Rectal smooth muscle tissue (tissue), 1 donor: ENCODE measurements around the gene PCED1A.

Source experiments
- H3K27ac ChIP-seq: one replicate; pipeline ENCODE4 v1.7.0; 2013; ENCODE audit warnings: low read depth, low read length, inconsistent platforms
- H3K27me3 ChIP-seq: one replicate; pipeline ENCODE4 v1.7.0; 2013; ENCODE audit warnings: low read length; ENCODE audit not compliant: control insufficient read depth, insufficient read depth
- H3K36me3 ChIP-seq: one replicate; pipeline ENCODE4 v1.7.0; 2013; ENCODE audit warnings: low read length; ENCODE audit not compliant: control insufficient read depth, insufficient read depth
- H3K4me1 ChIP-seq: one replicate; pipeline ENCODE4 v1.7.0; 2013; ENCODE audit warnings: low read length; ENCODE audit not compliant: control insufficient read depth, insufficient read depth
- H3K4me3 ChIP-seq: one replicate; pipeline ENCODE4 v1.7.0; 2013; ENCODE audit warnings: low read length
- H3K9ac ChIP-seq: one replicate; pipeline ENCODE4 v1.7.0; 2013; ENCODE audit warnings: low read length

PCED1A gene

DNA sequence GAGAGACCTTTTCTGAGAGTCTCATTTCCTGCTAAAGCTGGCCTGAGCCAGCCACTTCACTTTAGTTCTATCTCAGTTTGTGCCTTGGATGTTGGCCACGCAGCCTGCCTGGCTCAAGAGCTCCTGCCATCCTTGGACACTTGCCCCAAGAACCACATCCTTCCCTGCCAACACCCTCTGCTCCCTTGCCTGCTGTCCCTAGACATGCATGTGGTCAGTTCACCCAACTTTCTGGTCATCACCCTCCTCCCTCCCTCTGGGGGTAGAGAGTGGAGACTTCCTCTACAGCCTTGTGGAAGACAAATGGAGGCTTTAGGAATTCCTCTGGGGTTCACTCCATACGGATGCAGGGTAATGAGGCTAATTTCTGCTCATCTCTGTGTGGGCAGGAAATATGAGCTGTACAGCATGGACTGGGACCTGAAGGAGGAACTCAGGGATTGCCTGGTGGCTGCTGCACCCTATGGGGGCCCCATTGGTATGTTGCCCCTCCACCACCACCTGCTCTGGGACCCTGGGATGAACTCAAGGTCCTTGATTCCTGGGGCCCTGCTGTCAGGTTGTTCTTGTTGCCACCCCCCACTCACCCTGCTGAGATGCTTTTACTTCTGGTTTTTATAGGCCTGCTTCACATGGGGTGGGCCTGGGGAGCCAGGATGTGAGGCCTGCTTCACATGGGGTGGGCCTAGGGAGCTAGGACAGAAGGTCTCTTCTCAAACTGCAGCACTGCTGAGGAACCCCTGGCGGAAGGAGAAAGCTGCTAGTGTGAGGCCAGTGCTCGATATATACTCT is 19.1 kb upstream of the PCED1A start:
- H3K27me3 ChIP-seq = no peaks in the 10 kb centered on the region
- H3K27ac ChIP-seq = no peak overlapping the region
- H3K4me1 ChIP-seq = no peaks in the 10 kb centered on the region
- no peak overlapping the region for H3K4me3 ChIP-seq
- no peak overlapping the region for H3K9ac ChIP-seq
- H3K36me3 ChIP-seq = peaks cover 15% of the 10 kb centered on the region

DNA sequence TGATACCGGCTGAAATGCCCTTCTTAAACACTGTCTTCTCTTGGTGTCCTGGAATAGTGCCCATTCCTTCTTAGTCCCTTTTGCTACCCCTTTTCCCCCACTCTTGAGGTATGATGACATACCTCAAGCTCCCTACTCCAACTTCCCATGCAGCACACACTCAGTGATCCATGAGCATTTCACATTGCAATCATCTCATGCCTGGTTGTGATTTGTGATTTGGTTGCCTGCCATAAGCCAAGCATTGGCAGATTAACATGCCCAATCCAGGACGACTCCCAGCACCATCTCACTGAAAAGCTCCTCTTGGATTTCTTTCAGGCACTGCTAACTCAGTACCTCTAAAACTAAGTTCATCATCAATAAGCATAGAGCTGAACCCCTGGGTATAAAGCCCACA is 18.1 kb upstream of the PCED1A start:
- H3K27me3 ChIP-seq = no peaks in the 10 kb centered on the region

DNA sequence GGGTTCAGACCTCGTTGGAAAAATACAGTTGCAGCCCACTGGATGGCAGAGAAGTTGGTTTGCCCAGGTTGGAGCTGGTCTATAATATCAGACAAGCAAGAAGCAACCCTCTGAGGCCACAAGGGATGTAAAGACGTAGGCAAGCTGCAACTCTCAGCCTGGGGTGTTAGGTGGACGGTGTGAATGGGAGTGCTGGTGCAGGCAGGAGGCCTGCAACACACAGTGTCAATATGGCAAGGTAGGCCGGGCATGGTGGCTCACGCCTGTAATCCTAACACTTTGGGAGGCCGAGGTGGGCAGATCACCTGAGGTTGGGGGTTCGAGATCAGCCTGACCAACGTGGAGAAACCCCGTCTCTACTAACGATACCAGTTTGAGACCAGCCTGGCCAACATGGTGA is 10.6 kb upstream of the PCED1A start:
- Histone ChIP-seq H3K9ac (no peak overlapping the region), H3K27me3 (no peaks in the 10 kb centered on the region), H3K4me3 (no peak overlapping the region), H3K36me3 (no peaks in the 10 kb centered on the region), H3K27ac (no peak overlapping the region), H3K4me1 (no peaks in the 10 kb centered on the region)

More for the DNA sequence above, 18.1 kb upstream of the PCED1A start:
- Histone ChIP-seq H3K36me3 (peaks cover 10% of the 10 kb centered on the region), H3K27ac (no peak overlapping the region), H3K4me1 (no peaks in the 10 kb centered on the region), H3K4me3 (no peak overlapping the region), H3K9ac (no peak overlapping the region)

DNA sequence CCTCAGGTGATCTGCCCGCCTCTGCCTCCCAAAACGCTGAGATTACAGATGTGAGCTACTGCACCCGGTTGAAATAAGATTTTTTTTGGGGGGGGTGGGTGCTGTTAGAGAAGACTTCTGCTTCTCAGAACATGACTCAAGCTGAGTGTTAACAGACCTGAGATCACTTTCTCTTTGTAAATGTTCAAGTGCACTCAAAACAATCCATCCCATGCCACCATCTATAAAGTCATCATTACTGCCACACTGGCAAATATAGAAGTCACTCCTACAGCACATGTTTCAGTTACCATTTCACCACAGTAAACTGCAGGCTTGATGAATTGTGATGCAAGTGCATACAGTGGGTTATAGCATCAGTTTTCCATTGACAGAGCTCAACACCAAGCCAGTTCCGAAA is 9.1 kb upstream of the PCED1A start:
- Histone ChIP-seq H3K27me3 (no peaks in the 10 kb centered on the region), H3K4me1 (no peaks in the 10 kb centered on the region), H3K27ac (no peak overlapping the region), H3K4me3 (no peak overlapping the region), H3K36me3 (no peaks in the 10 kb centered on the region), H3K9ac (no peak overlapping the region)

DNA sequence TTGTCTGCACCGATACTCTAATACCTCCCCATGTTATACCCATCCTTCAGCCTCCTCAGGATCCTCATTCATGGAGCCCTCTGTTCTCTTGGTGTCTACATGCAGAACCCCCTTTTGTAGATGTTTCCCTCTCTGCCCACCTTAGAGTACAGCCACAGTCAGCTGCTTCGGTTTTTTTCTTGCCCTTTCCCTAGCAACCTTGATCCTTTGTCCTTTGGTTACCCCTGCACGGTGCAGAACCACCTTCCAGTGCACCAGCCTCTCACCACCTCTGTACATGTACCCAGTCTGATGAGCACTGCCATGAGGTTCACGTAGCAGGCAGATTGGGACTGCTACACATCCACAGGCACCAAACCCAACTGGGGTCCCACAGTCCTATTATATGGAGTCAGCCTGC is 7.3 kb upstream of the PCED1A start:
- Histone ChIP-seq H3K4me3 (no peak overlapping the region), H3K27ac (no peak overlapping the region), H3K4me1 (no peaks in the 10 kb centered on the region), H3K36me3 (no peaks in the 10 kb centered on the region), H3K27me3 (no peaks in the 10 kb centered on the region), H3K9ac (no peak overlapping the region)

DNA sequence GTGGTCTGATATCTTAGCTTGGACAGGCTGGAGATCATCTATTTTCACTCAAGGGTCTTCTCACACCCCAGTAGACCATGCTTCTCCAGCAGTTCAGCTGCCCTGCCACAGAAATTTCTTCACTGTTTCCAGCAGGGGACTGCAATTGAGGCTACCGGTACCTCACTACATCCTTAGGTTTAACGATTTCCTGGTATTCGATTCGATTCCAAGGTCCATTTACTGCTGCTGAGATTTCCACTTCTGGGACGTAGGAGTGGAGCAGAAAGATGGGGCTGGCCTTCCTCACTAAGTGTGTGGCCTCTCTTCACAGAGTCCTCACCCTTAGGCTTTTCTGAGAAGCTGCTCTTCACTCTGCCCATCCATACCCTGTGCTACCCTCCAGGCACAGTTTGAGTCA is 6.2 kb upstream of the PCED1A start:
- Histone ChIP-seq H3K9ac (no peak overlapping the region), H3K27ac (no peak overlapping the region), H3K27me3 (no peaks in the 10 kb centered on the region), H3K4me3 (no peak overlapping the region), H3K36me3 (no peaks in the 10 kb centered on the region), H3K4me1 (no peaks in the 10 kb centered on the region)

DNA sequence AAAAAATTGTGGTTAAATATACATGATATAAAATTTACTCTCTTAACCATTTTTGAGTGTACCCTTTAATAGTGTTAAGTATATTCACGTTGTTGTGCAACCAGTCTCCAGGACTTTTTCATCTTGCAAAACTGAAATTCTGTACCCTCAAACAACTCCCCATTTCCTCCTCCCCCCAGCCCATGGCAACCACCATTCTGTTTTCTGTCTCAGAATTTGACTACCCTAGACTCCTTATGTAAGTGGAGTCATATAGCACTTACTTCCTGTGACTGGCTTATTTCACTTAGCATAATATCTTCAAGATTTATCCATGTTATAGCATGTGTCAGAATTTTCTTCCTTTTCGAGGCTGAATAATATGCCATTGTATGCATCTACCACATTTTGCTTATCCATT is 5.2 kb upstream of the PCED1A start:
- H3K4me3 ChIP-seq = no peak overlapping the region

DNA sequence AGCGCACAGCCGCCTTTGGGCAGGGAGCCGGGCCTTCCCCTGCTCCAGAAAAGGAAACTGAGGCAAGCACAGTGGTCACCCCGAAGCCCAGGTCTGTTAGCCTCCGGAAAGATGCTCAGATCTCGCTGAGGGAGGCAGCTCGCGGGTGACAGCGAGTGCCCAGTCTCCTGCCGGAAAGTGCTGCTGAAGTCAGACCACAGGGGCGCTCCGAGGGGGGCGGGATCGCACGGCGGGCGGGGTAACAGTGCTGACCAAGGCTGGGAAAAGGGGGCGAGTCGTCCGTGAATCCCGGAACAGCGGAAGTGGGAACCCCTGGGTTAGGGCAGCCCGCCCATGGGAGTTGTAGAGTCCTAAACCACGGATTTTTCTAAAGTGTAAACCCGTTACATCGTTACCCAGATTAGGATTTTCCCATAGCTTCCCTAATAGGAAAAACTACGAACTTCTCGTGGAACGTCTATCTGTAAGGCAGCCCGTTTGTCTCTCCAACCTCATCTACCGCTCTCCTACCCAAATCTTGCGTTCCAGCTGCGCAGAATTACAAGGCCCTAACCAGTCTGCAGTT is 594 bp upstream of the PCED1A start:
- Histone ChIP-seq H3K4me3 (peak overlapping the region; percentile 91), H3K36me3 (no peaks in the 10 kb centered on the region), H3K27ac (peak overlapping the region; percentile 72), H3K9ac (peak overlapping the region; percentile 58), H3K4me1 (peaks cover 3% of the 10 kb centered on the region), H3K27me3 (no peaks in the 10 kb centered on the region)

More for the DNA sequence above, 5.2 kb upstream of the PCED1A start:
- no peak overlapping the region for H3K27ac ChIP-seq
- peaks cover 3% of the 10 kb centered on the region for H3K4me1 ChIP-seq
- no peak overlapping the region for H3K9ac ChIP-seq
- H3K36me3 ChIP-seq = no peaks in the 10 kb centered on the region
- no peaks in the 10 kb centered on the region for H3K27me3 ChIP-seq

DNA sequence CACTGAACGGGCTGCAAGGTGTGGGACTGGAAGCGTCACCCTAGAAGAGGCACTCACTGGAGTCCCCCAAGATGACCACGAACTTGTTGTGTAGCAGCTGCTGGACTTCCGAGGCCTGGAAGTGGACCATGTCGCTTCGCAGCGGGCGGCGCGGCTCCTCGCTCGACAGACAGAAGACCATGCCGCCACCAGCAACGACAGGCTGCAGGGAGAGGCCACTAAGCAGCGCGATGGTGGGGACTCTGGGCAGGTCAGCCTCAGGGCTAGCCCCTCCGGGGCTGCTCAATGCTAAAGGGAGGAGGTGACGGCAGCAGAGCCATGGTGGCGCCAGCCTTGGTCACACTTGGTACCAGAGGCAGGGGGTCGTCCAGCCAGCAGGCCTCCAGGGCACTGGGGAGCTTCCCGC is 720 bp downstream of the PCED1A start:
- Histone ChIP-seq H3K36me3 (no peaks in the 10 kb centered on the region), H3K9ac (peak overlapping the region; percentile 99), H3K27me3 (no peaks in the 10 kb centered on the region), H3K4me3 (peak overlapping the region; percentile 91), H3K27ac (peak overlapping the region; percentile 96), H3K4me1 (peaks cover 3% of the 10 kb centered on the region)

DNA sequence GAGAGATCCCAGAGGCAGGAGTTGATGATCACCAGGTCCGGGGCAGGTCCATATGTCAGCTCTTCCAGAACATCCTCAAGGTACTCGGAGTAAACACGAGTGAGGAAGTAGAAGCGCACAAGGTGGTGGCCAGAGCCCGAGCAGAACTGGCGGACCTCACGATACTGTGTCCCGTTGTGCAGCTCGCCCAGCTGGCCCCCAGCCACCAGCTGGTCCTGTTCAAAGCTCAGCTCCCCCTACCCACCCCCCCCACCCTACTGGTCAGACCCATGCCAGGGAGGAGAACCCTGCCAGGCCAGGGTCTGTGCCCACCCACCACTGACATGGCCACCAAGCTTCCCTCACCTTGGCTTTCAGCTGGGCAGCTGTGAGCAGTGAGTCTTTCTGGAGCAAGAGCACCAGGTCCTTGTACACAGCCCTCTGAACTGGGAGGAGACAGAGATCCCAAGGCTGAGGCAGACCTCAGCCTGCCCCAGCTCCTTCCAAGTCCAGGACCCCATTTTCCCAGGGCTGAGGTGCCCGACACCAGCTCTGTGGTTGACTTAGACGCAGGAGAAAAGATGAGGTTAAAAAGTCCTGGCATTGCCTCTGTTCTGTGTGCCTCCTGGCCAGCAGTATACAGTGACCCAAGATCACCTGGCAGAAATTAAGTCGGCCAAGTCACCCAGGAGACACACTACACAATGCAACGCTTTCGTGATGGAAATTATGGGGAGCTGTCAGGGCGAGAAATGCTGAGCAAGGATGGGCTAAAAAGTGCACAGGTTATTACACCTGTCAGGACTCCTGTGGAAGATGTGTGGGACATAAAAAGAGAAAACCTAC is 1.4 kb downstream of the PCED1A start:
- Histone ChIP-seq H3K4me3 (no peak overlapping the region), H3K27me3 (no peaks in the 10 kb centered on the region), H3K9ac (no peak overlapping the region), H3K4me1 (peaks cover 3% of the 10 kb centered on the region), H3K27ac (no peak overlapping the region), H3K36me3 (no peaks in the 10 kb centered on the region)

DNA sequence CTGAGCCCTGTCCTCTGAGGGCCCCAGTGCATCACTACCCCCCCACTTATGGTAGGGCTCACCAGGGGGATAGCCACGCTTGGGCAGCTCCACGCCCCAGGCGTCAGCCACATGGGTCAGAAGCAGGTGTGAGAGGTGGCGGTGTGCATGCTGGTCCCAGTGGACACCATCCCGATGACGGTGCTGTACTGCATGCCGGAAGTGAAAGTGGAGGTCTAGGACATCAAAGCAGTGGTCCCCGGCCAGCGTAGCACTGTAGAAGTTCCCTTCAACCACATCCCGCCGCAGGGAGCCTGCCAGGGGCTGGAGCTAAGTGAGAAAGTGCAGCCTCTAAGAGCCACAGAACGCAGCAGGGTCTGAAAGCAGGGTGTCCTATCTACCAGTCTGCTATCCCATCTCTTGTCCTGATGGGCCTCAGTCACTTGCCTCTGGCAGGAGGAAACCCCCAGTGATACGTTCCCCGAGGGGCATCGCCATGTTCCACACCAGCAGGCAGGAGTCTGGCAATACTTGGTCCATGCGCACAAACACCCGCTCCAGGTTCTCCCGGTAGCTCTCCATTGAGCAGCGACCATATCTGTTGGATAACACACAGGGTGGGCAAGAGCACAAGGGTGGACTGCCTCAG is 2.2 kb downstream of the PCED1A start:
- Histone ChIP-seq H3K27me3 (no peaks in the 10 kb centered on the region), H3K4me1 (peaks cover 3% of the 10 kb centered on the region), H3K27ac (no peak overlapping the region), H3K9ac (no peak overlapping the region), H3K4me3 (no peak overlapping the region), H3K36me3 (no peaks in the 10 kb centered on the region)

DNA sequence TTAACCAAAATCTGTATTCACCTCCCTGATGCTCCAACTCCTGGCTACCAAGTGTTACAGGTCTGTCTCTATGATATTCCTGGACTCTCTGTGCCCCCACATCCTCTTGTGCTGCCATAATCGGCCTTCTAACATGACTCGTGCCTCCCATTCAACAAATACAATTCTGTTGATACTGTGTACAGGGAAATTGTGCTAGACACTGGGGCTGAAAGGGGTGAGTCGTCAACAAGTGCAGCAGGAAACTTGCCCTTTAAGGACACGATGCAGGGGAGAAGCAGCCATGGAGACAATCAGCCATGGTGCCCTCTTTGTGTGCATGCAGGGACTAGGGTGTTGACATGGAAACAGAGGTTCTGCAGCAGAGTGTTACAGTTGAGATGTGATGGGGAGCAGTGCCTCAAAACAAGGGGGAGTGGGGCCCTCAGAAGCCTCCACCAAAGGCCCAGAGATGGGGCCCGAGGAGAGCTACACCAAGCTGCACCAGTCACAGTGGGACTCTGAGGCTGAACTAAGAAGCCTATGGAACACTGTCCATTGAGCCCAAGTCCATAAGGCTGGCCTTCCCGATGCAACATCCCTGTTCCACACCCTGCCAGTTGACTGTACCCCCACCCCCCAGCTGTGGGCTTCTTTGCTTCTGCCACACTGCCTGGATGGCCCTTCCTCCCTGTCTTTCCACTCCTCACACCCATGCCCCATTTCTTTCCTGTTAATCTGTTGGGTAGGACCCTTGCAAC is 3.1 kb downstream of the PCED1A start:
- Histone ChIP-seq H3K4me3 (no peak overlapping the region), H3K27me3 (no peaks in the 10 kb centered on the region), H3K36me3 (no peaks in the 10 kb centered on the region), H3K9ac (no peak overlapping the region), H3K27ac (no peak overlapping the region), H3K4me1 (peaks cover 3% of the 10 kb centered on the region)
